GM18502 (cell line): ENCODE data around the gene NBPF9.
"Not testable (repeated sequence)": the region's sequence is repeated elsewhere in the genome, so short reads cannot be mapped to it uniquely, and the experiment has no call there.

Source experiments
- ATAC-seq: cut with Tn5 transposase; IDR thresholded peaks from one replicate; pipeline ENCODE4 v1.9.1; 2021; ENCODE audit warnings: mild to moderate bottlenecking; ENCODE audit not compliant: unreplicated experiment, poor library complexity

The NBPF9 gene

DNA sequence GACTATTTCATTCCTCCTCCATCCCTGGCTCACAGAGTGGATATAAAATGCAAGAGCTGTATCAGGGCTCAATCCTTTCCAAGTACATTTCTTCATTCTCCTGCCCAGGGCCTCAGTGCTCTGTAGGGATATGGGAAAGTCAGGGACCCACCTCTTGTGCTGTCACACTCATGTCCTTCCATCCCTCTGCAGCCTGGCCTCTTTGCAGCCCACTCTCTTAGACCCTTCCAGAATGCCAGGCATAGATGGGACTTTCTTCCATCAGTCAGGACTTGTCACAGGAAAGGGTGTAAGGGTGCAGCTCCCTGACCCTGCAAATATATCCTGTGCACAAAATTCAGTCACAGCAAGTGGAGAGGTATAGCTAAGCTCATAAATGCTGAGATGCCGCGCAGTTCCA, 86.7 kb downstream of the NBPF9 start:
- not testable (repeated sequence) for ATAC-seq

GRCh38 chr1:149015522-149015921, 87.8 kb downstream of the NBPF9 start:
- ATAC-seq = not testable (repeated sequence)

DNA sequence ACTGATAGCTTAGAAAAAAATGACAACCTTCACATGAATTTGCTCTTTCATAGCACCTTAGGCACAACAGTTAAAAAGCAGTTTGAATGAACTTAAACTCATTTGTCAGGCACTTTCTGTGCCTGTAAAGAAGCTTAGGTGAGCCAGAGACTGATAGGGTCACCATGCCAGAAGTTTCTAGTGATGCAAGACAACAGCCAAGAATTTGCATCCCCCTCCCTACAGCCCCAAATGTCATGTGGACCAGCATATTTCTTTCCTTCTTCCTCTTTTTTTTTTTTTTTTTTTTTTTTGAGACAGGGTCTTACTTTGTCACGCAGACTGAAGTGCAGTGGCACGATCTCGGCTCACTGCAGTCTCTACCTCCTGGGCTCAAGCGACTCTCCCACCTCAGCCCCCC, 89.8 kb downstream of the NBPF9 start:
- ATAC-seq = not testable (repeated sequence)

GRCh38 chr1:149012599-149012998, 90.8 kb downstream of the NBPF9 start:
- ATAC-seq = not testable (repeated sequence)

DNA sequence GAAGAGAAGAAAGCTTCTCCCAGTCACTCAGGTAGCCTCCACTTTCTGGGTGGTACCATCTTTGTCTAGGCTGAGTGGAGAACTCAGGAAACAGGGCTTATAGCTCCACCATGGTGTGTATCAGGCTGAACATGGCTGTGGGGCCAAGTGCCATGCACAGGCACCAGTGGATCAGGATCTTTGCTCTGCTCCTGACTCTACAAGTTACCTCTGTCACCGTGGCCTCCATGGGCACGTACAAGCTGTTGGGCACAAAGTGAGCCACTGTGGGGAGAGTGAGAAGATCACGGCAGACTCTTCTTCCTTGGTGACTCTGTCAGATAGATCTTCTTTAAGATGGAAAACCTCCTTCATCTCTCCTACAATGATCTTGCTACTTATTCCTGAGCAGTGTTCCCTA, 93.6 kb downstream of the NBPF9 start:
- not testable (repeated sequence) for ATAC-seq

DNA sequence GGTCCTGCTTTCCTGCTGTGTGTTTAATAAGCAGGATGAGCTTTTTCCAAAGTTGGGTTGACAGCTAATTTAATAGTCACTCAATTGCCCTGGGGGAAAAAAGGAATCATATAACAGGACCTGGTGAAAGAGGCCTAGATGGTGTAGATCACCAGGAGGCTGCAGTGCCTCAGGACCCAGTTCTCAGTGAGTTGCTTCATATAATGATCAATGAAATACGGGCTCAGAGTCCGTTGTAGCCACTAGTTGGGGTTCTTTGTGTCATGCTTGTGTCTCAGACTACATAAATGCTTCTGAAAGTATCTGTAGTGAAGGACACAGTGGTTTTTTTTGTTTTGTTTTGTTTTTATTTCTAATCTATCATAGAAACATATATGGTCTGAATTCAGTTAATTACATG, 94.6 kb downstream of the NBPF9 start:
- not testable (repeated sequence) for ATAC-seq

GRCh38 chr1:149008326-149008725, 95.0 kb downstream of the NBPF9 start:
- ATAC-seq = not testable (repeated sequence)
